GM21390 (cell line): ENCODE measurements around the gene SIRT6.
"Not testable (repeated sequence)": the region's sequence is repeated elsewhere in the genome, so short reads cannot be mapped to it uniquely, and the experiment has no call there.

Experiments
- ATAC-seq: cut with Tn5 transposase; IDR thresholded peaks from one replicate; pipeline ENCODE4 v1.9.1; 2021; ENCODE audit not compliant: unreplicated experiment

SIRT6 gene

GRCh38 chr19:4138445-4138844 is 43.9 kb downstream of the SIRT6 start:
- ATAC-seq, result no peak

GRCh38 chr19:4136680-4137088 is 45.7 kb downstream of the SIRT6 start:
- no peak for ATAC-seq

GRCh38 chr19:4135386-4135785 is 47.0 kb downstream of the SIRT6 start:
- not testable (repeated sequence) for ATAC-seq

- no peak for ATAC-seq
Measured at GRCh38 chr19:4134351-4134750, 48.0 kb downstream of the SIRT6 start.

GRCh38 chr19:4130744-4131438 is 51.5 kb downstream of the SIRT6 start:
- no peak for ATAC-seq

- ATAC-seq, result not testable (repeated sequence)
Measured at GRCh38 chr19:4129050-4129449, 53.3 kb downstream of the SIRT6 start.

- not testable (repeated sequence) for ATAC-seq
Measured at GRCh38 chr19:4127322-4127721, 55.0 kb downstream of the SIRT6 start.

GRCh38 chr19:4124638-4125037 is 57.7 kb downstream of the SIRT6 start:
- no peak for ATAC-seq
